Epidermal melanocyte (primary cell): ENCODE measurements around the gene SIT1.
A peak's percentile ranks its signal among the peaks of the same experiment; 100 is the strongest.

Source experiments
- DNase-seq: peaks from one replicate; pipeline ENCODE4 v3.0.0; 2011; ENCODE audit warnings: low spot score; ENCODE audit not compliant: insufficient read length

The SIT1 gene

GRCh38 chr9:35650341-35651158, at the start of gene SIT1:
SIT1 (minus strand) TSS chr9:35650931; CDS start chr9:35650853, 78 bp downstream.
- no peak for DNase-seq

- no peak for DNase-seq
Observed at GRCh38 chr9:35700031-35700430, 49.3 kb upstream of the SIT1 start.

GRCh38 chr9:35698231-35698630, 47.5 kb upstream of the SIT1 start:
- no peak for DNase-seq

GRCh38 chr9:35697486-35697885, 46.8 kb upstream of the SIT1 start:
- DNase-seq, result no peak

- DNase-seq, result peak; percentile 34
Observed at GRCh38 chr9:35696520-35697215, 45.9 kb upstream of the SIT1 start.

GRCh38 chr9:35695943-35696401, 45.2 kb upstream of the SIT1 start:
- no peak for DNase-seq

- DNase-seq, result no peak
Observed at GRCh38 chr9:35691757-35692301, 41.1 kb upstream of the SIT1 start.

GRCh38 chr9:35691334-35691650, 40.6 kb upstream of the SIT1 start:
- DNase-seq, result no peak

- peak; percentile 65 for DNase-seq
Observed at GRCh38 chr9:35690614-35691333, 40.0 kb upstream of the SIT1 start.

GRCh38 chr9:35690294-35690613, 39.5 kb upstream of the SIT1 start:
- no peak for DNase-seq

GRCh38 chr9:35689542-35690293, 39.0 kb upstream of the SIT1 start, which contains the start of gene TPM2:
TPM2 (minus strand) TSS chr9:35689925; CDS start chr9:35689817, 108 bp downstream.
- DNase-seq, result no peak

GRCh38 chr9:35688558-35689541, 38.1 kb upstream of the SIT1 start:
- DNase-seq, result no peak

- DNase-seq, result no peak
Observed at GRCh38 chr9:35687972-35688557, 37.3 kb upstream of the SIT1 start.

GRCh38 chr9:35687306-35687705, 36.6 kb upstream of the SIT1 start:
- no peak for DNase-seq

- DNase-seq, result no peak
Observed at GRCh38 chr9:35686222-35687203, 35.8 kb upstream of the SIT1 start.

- no peak for DNase-seq
Observed at GRCh38 chr9:35685506-35685905, 34.8 kb upstream of the SIT1 start.

GRCh38 chr9:35684921-35685320, 34.2 kb upstream of the SIT1 start:
- DNase-seq, result no peak

- no peak for DNase-seq
Observed at GRCh38 chr9:35683323-35683722, 32.6 kb upstream of the SIT1 start.
